Memory B cell (primary cell): ENCODE data around the gene TYMP.
A peak's percentile ranks its signal among the peaks of the same experiment; 100 is the strongest.

Experiments
- ATAC-seq: fragments of 150-1000 bp; cut with Tn5 transposase; 2 replicates; pipeline ENCODE4 v1.10.0; 2021; ENCODE audit warnings: low read depth, mild to moderate bottlenecking, moderate library complexity
- DNase-seq, 2 donors: peaks; one replicate each; pipeline ENCODE4 v3.0.0; 2022; ENCODE audit warnings: low spot score in 2 of 2
- H3K27ac Mint-ChIP-seq: one replicate; pipeline ENCODE4 v1.8.0; 2022; ENCODE audit warnings: mild to moderate bottlenecking, moderate library complexity, mixed read lengths
- H3K27me3 Mint-ChIP-seq: one replicate; pipeline ENCODE4 v1.8.0; 2022; ENCODE audit warnings: mixed read lengths
- H3K36me3 Mint-ChIP-seq: one replicate; pipeline ENCODE4 v1.8.0; 2022; ENCODE audit warnings: mild to moderate bottlenecking, mixed read lengths
- H3K4me1 Mint-ChIP-seq: one replicate; pipeline ENCODE4 v1.8.0; 2022; ENCODE audit warnings: mixed read lengths
- H3K4me3 Mint-ChIP-seq: one replicate; pipeline ENCODE4 v1.8.0; 2022; ENCODE audit warnings: mild to moderate bottlenecking, moderate library complexity, mixed read lengths
- H3K9me3 Mint-ChIP-seq: one replicate; pipeline ENCODE4 v1.8.0; 2022; ENCODE audit warnings: mixed read lengths

The TYMP gene

GRCh38 chr22:50569896-50570535, 40.2 kb upstream of the TYMP start:
- H3K36me3 Mint-ChIP-seq = peaks cover 9% of the 10 kb centered on the region
- no peak for ATAC-seq
- no peaks in the 10 kb centered on the region for H3K9me3 Mint-ChIP-seq
- DNase-seq = no peak
- no peak overlapping the region for H3K4me3 Mint-ChIP-seq
- H3K4me1 Mint-ChIP-seq = peaks cover 11% of the 10 kb centered on the region
- H3K27me3 Mint-ChIP-seq = no peaks in the 10 kb centered on the region
- no peak overlapping the region for H3K27ac Mint-ChIP-seq

DNA sequence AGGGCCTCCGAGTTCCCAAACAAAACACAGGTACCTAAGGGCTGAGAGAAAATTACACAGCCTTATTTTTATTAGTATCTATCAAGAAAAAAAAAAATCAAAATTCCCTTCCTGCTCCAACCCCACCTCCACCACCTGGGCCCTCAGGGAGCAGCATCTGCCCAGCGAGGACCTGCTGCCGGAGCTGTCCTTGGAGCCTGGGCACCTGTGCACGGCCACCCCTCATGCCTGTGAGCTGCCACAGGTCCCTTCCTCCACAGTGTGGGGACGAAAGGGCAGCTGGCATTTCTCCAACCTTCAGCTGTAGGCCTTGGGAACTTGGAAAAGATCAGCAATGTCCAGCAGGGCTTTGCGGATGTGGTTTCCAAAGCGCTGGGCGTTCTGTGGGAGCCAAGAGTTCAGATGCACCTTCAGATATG, 39.2 kb upstream of the TYMP start:
- Mint-ChIP-seq H3K27me3 (no peaks in the 10 kb centered on the region), H3K27ac (no peak overlapping the region), H3K4me3 (no peak overlapping the region), H3K9me3 (no peaks in the 10 kb centered on the region), H3K36me3 (peaks cover 9% of the 10 kb centered on the region), H3K4me1 (peaks cover 11% of the 10 kb centered on the region)
- DNase-seq = no peak
- ATAC-seq = no peak

DNA sequence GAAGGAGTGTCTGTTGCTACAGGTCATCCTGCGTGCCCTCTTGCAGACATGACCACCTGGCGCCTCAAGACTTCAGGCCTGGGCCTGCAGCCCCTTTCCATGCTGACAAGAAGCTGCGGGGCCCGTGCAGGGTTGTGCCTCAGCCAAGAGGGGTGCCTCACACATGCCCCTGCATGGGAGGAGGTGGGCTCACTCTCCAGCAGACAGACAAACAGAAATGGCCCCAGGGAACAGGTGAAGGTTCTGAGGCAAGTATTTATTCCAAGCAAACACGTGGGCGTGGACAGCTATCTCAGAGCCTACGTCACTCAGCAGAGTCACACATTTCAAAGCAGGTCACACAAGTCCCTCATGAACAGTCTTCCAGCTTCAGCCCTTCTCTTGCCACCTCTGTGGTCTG, 38.8 kb upstream of the TYMP start:
- no peak overlapping the region for H3K4me3 Mint-ChIP-seq
- peaks cover 9% of the 10 kb centered on the region for H3K36me3 Mint-ChIP-seq
- H3K9me3 Mint-ChIP-seq = no peaks in the 10 kb centered on the region
- peaks cover 11% of the 10 kb centered on the region for H3K4me1 Mint-ChIP-seq
- H3K27me3 Mint-ChIP-seq = no peaks in the 10 kb centered on the region
- ATAC-seq (no peak), DNase-seq (no peak)
- H3K27ac Mint-ChIP-seq = no peak overlapping the region

GRCh38 chr22:50567721-50568252, 38.0 kb upstream of the TYMP start:
- Mint-ChIP-seq H3K4me1 (peaks cover 18% of the 10 kb centered on the region), H3K36me3 (peaks cover 7% of the 10 kb centered on the region), H3K4me3 (no peak overlapping the region), H3K27ac (no peak overlapping the region), H3K9me3 (no peaks in the 10 kb centered on the region), H3K27me3 (no peaks in the 10 kb centered on the region)
- ATAC-seq = no peak
- no peak for DNase-seq

DNA sequence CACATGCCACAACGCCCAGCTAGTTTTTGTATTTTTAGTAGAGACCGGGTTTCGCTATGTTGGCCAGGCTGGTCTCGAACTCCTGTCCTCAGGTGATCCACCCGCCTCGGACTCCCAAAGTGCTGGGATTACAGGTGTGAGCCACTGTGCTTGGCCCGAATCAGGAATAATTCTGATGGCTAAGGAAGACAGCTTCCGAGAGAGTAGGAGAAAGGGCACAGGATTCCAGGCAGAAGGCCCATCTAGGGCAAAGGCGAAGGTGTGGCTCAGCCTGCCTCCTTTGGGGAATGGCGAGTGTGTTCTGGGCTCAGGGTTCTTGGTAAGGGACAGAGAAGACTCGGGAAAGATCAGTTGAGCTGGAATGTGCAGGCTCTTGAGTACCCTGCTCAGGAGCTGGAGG, 34.5 kb upstream of the TYMP start:
- Mint-ChIP-seq H3K4me3 (no peak overlapping the region), H3K36me3 (no peaks in the 10 kb centered on the region), H3K9me3 (no peaks in the 10 kb centered on the region), H3K4me1 (peaks cover 16% of the 10 kb centered on the region), H3K27me3 (no peaks in the 10 kb centered on the region), H3K27ac (no peak overlapping the region)
- no peak for ATAC-seq
- DNase-seq = no peak

DNA sequence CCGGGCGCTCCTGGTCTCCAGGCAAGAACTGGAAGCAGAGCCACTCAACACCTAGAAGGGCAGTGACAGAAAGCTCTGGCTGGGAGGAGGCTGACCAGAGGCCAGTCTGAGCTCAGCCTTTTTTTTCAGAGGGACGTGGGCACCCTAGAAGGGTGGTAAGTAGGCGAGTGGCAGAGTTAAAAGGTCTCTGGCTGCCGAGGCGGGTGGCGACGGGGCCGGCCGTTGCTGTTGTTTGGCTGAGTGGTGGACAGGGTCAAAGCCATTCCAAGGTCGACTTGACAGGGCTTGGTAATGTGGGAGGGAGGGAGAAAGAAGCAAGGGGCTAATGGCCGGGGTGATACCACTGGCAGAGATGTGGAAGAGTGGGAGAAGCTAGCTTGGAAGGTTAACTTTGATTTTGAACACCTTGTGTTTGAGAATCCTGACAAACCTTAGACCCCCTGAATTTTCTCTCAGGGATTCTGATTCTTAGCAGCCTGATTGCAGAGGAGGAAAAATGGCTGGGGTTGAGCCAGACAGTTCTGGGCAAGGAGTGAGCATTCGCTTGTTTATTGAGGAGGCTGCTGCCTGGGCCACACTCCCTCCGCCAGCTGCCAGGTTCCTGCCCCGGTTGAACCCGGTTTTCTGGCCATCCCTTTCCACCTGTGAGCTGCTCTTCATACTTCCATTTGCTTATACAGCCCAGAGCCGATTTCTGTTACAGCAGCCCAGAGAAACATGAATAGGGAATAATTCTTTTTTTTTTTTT, 33.8 kb upstream of the TYMP start:
- Mint-ChIP-seq H3K4me3 (peak overlapping the region; percentile 89), H3K36me3 (no peaks in the 10 kb centered on the region), H3K4me1 (peaks cover 16% of the 10 kb centered on the region), H3K27ac (peak overlapping the region; percentile 85), H3K27me3 (no peaks in the 10 kb centered on the region), H3K9me3 (no peaks in the 10 kb centered on the region)
- DNase-seq (no peak), ATAC-seq (no peak)

DNA sequence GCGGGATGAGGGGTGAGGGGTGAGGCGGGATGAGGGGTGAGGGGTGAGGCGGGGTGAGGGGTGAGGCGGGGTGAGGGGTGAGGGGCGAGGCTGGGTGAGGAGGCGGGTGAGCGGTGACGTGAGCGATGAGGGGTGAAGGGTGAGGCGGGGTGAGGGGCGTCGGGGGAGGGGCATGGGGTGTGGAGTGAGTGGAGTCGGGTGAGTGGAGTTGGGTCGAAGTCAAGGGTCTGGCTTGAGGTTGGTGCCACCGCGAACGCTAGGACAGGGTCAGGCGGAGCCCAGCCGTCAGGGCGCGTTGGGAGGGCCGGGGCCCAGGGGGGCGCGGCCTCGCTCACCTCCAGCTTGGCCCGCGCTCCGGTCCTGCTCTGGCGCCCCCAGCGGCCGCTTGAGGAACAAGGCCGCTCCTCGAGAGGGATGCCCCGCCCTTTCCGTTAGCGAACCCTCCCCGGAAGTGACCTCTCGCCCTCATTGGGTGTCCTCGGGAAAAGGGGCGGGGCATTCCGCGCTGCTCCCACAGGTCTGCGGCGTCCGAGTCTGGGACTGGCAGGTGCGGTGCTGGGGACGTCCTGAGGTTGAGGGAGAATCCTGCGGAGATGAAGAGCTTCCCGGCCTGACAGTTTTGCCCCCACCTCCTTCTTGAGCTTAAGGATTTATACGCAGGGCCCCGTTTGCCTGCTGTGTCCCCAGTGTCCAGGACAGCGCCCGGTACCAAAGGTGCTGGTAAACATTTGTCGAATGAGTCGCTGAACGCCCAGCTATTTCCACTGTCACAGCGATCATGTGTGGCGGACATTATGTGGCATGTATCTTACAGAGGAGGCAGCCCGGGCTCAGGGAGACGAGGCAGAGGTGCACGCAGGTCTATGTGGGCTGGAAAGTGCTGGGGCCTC, 33.0 kb upstream of the TYMP start, which contains the start of gene SYCE3:
Gene SYCE3 (minus strand): TSS at position 397 of the 890 bp plus-strand sequence. CDS start 6,514 bp downstream, outside the sequence.
- ATAC-seq (peak; percentile 90), DNase-seq (peak; percentile 98)
- Mint-ChIP-seq H3K27ac (peak within 1 kb of the TSS; percentile 85), H3K4me3 (peak within 1 kb of the TSS; percentile 89), H3K36me3 (no peaks in the 10 kb centered on the region), H3K4me1 (peaks cover 16% of the 10 kb centered on the region), H3K27me3 (no peaks in the 10 kb centered on the region), H3K9me3 (no peaks in the 10 kb centered on the region)

DNA sequence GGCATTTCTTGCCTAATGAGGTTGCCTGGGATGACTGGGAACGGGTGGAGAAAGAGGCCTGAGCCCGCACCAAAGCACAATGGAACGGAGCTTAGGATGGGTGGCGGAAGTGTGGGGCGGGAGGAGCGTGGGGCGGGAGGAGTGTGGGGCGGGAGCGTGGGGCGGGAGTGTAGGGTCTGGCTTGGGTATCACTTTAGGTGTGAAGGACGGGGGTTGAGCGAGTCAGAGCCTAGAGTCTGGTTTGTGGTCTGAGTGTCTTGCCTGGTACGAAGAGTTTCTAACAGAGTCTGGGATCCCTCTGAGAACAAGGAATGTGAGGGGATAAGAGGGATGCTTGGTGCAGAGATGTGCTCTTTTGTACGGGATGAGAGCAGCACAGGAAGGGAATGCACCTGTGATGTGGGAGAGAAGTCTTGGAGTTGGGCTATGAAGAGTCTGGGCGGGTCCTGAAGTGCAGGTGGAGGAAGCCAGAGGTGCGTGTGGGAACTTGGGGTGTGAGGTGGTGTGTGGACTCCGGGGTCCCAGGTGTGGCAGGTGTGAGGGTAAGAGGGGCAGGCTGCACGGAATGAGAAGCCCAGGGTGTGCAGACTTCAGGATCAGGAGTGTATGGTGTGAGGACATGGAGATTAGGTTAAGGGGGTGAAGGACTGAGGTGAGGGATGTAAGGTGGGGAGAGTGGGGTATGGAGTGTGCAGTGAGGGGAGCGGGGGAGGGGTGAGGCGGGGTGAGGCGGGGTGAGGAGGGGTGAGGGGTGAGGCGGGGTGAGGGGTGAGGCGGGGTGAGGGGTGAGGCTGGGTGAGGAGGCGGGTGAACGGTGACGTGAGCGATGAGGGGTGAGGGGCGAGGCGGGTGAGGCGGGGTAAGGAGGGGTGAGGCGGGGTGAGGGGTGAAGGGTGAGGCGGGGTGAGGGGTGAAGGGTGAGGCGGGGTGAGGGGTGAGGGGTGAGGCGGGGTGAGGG, 31.9 kb upstream of the TYMP start:
- Mint-ChIP-seq H3K9me3 (no peaks in the 10 kb centered on the region), H3K4me3 (peak overlapping the region; percentile 66), H3K27me3 (no peaks in the 10 kb centered on the region), H3K27ac (peak overlapping the region; percentile 54), H3K4me1 (peaks cover 16% of the 10 kb centered on the region), H3K36me3 (no peaks in the 10 kb centered on the region)
- ATAC-seq = no peak
- DNase-seq = no peak

GRCh38 chr22:50560034-50560433, 30.2 kb upstream of the TYMP start:
- Mint-ChIP-seq H3K27me3 (no peaks in the 10 kb centered on the region), H3K9me3 (no peaks in the 10 kb centered on the region), H3K36me3 (no peaks in the 10 kb centered on the region), H3K4me3 (no peak overlapping the region), H3K27ac (no peak overlapping the region), H3K4me1 (peaks cover 16% of the 10 kb centered on the region)
- no peak for DNase-seq
- ATAC-seq = no peak

- DNase-seq = no peak
- H3K36me3 Mint-ChIP-seq = no peaks in the 10 kb centered on the region
- no peak overlapping the region for H3K27ac Mint-ChIP-seq
These were observed 26.9 kb upstream of the TYMP start for GRCh38 chr22:50556703-50557102.

DNA sequence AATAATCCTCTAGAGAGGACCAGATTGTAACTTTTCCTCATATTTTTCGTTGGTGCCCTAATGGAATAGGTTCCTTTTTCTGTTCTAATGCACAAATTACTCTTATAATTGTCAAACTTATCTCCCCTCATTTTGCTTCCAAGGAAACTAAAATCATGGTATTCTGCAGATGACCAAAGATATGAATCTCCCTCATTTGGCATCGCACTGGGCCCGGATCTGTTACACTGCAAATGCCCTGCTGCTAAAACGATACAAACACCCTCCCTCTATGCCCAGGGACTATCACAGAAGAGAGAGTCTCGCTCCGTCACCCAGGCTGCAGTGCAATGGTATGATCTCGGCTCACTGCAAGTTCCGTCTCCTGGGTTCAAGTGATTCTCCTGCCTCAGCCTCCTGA, 23.5 kb upstream of the TYMP start:
- Mint-ChIP-seq H3K27ac (no peak overlapping the region), H3K36me3 (no peaks in the 10 kb centered on the region), H3K9me3 (no peaks in the 10 kb centered on the region), H3K4me1 (peaks cover 6% of the 10 kb centered on the region), H3K27me3 (no peaks in the 10 kb centered on the region), H3K4me3 (no peak overlapping the region)
- no peak for DNase-seq
- no peak for ATAC-seq

More at GRCh38 chr22:50556703-50557102, 26.9 kb upstream of the TYMP start:
- Mint-ChIP-seq H3K4me1 (peaks cover 7% of the 10 kb centered on the region), H3K27me3 (no peaks in the 10 kb centered on the region), H3K4me3 (no peak overlapping the region), H3K9me3 (no peaks in the 10 kb centered on the region)
- ATAC-seq = no peak

DNA sequence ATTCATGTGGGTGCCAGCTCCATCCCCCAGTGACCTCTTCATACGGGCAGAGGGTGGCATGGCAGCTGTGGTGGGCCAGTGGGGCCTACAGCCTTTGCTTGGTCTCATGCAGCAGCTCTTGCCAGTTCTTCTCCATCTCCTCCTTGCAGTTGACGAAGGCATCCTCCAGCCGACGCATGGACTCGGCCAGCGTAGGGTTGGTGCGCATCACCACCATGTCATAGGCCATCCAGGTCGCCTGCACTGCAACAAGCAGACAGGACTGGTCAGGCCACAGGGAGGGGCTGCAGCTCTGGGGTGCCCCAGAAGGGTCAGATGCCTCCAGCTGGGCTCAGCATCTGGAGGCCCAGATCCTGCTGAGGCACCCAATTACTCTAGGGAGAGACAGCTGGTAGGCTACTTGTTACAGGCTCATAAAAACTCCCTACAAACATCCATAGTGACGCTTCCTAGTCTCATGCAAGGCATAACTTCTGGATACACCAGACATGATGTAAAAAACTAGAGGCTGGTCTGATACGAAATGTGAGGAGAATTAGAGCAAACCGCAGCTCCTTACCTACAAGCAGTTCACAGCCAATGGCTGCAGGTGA, 21.4 kb upstream of the TYMP start:
- Mint-ChIP-seq H3K27ac (no peak overlapping the region), H3K36me3 (no peaks in the 10 kb centered on the region), H3K4me3 (no peak overlapping the region), H3K9me3 (no peaks in the 10 kb centered on the region), H3K4me1 (peaks cover 6% of the 10 kb centered on the region), H3K27me3 (no peaks in the 10 kb centered on the region)
- DNase-seq (no peak), ATAC-seq (no peak)

DNA sequence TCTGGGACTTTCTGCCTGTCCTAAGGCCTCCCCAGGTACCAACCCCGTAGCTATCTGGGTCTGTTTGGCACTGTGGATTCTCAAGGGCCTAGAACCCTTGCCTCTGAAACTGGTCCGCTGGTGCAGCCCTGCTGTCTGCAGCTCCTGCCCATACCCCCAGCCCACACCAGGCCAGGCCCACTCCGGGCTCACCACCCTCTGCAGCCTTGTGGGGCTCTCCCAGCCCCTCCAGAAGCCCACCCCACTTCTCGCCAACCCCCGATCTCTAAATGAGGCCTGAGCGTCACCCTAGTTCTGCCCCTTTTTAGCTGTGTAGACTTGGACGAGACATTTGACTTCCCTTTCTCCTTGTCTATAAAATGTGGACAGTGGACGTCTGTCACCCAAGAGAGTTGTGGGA, 20.6 kb upstream of the TYMP start:
- Mint-ChIP-seq H3K27me3 (no peaks in the 10 kb centered on the region), H3K4me3 (peak overlapping the region; percentile 77), H3K36me3 (no peaks in the 10 kb centered on the region), H3K27ac (peak overlapping the region; percentile 31), H3K4me1 (peaks cover 6% of the 10 kb centered on the region), H3K9me3 (no peaks in the 10 kb centered on the region)
- DNase-seq = no peak
- ATAC-seq = no peak
